ENCODE data around the gene IL4R.
"Not testable (repeated sequence)": the region's sequence is repeated elsewhere in the genome, so short reads cannot be mapped to it uniquely, and the experiment has no call there.

The IL4R gene

GRCh38 chr16:27288313-27288712, 25.5 kb upstream of the IL4R start:
- not testable (repeated sequence) for DNase-seq (ENCODE audit: low read depth in 2 of 2)

- DNase-seq (ENCODE audit: low read depth in 2 of 2), result no peak
Measured at GRCh38 chr16:27289669-27290068, 24.1 kb upstream of the IL4R start.

- DNase-seq (ENCODE audit: low read depth in 2 of 2), result no peak
Measured at GRCh38 chr16:27290562-27290961, 23.2 kb upstream of the IL4R start.

GRCh38 chr16:27291106-27291505, 22.7 kb upstream of the IL4R start:
- DNase-seq (ENCODE audit: low read depth in 2 of 2), result no peak

GRCh38 chr16:27291722-27292240, 22.0 kb upstream of the IL4R start:
- no peak for DNase-seq (ENCODE audit: low read depth in 2 of 2)

- no peak for DNase-seq (ENCODE audit: low read depth in 2 of 2)
Measured at GRCh38 chr16:27293343-27293742, 20.4 kb upstream of the IL4R start.

GRCh38 chr16:27298132-27298531, 15.6 kb upstream of the IL4R start:
- DNase-seq (ENCODE audit: low read depth in 2 of 2), result no peak

- DNase-seq (ENCODE audit: low read depth in 2 of 2), result no peak
Measured at GRCh38 chr16:27301236-27301861, 12.4 kb upstream of the IL4R start.

GRCh38 chr16:27302126-27302525, 11.6 kb upstream of the IL4R start:
- DNase-seq (ENCODE audit: low read depth in 2 of 2), result no peak

GRCh38 chr16:27303256-27304100, 10.3 kb upstream of the IL4R start:
- DNase-seq (ENCODE audit: low read depth in 2 of 2), result no peak

GRCh38 chr16:27304102-27304501, 9.7 kb upstream of the IL4R start:
- DNase-seq (ENCODE audit: low read depth in 2 of 2), result no peak

- no peak for DNase-seq (ENCODE audit: low read depth in 2 of 2)
Measured at GRCh38 chr16:27304881-27305745, 8.7 kb upstream of the IL4R start.

- no peak for DNase-seq (ENCODE audit: low read depth in 2 of 2)
Measured at GRCh38 chr16:27305839-27306442, 7.8 kb upstream of the IL4R start.

- DNase-seq (ENCODE audit: low read depth in 2 of 2), result no peak
Measured at GRCh38 chr16:27308792-27309191, 5.0 kb upstream of the IL4R start.

GRCh38 chr16:27310576-27311447, 3.0 kb upstream of the IL4R start:
- no peak for DNase-seq (ENCODE audit: low read depth in 2 of 2)

GRCh38 chr16:27311448-27311830, 2.3 kb upstream of the IL4R start:
- no peak for DNase-seq (ENCODE audit: low read depth in 2 of 2)

GRCh38 chr16:27311897-27312303, 1.9 kb upstream of the IL4R start:
- no peak for DNase-seq (ENCODE audit: low read depth in 2 of 2)

GRCh38 chr16:27312580-27313421, 973 bp upstream of the IL4R start:
- DNase-seq (ENCODE audit: low read depth in 2 of 2), result no peak

GRCh38 chr16:27314161-27314723, 468 bp downstream of the IL4R start:
- DNase-seq (ENCODE audit: low read depth in 2 of 2), result peak; percentile 61 to 77

- DNase-seq (ENCODE audit: low read depth in 2 of 2), result no peak
Measured at GRCh38 chr16:27314986-27315332, 1.2 kb downstream of the IL4R start.

All from stimulated activated CD4-positive, alpha-beta T cell treated with anti-CD3 and anti-CD28 coated beads, Interleukin-15, amount 100 ng/mL, for 48 hours (primary cell).